Measurements from ENCODE around the gene TAS2R31. TPM values are rescaled to one million over a fixed set of nuclear protein-coding genes. Genes with fewer than 3 reads are reported as not detected.

Gene TAS2R31
- total RNA-seq, 1 experiment from 2014 or later = 2.7 TPM

- DNase-seq (ENCODE audit: extremely low read depth, low read depth) = no peak
Measured at GRCh38 chr12:11014234-11014633, 17.0 kb downstream of the TAS2R31 start.

GRCh38 chr12:11007608-11008007, 23.6 kb downstream of the TAS2R31 start:
- no peak for DNase-seq (ENCODE audit: extremely low read depth, low read depth)

GRCh38 chr12:10998204-10998603, 33.0 kb downstream of the TAS2R31 start, which contains the start of gene TAS2R20:
Gene TAS2R20, minus strand, starts transcription at chr12:10998304. Its CDS starts 429 bp downstream, at chr12:10997875.
- no peak for DNase-seq (ENCODE audit: extremely low read depth, low read depth)

- no peak for DNase-seq (ENCODE audit: extremely low read depth, low read depth)
Measured at GRCh38 chr12:10994307-10994706, 36.9 kb downstream of the TAS2R31 start.

GRCh38 chr12:10989107-10989506, 42.1 kb downstream of the TAS2R31 start:
- no peak for DNase-seq (ENCODE audit: extremely low read depth, low read depth)

GRCh38 chr12:10986812-10987211, 44.4 kb downstream of the TAS2R31 start, which contains the start of gene TAS2R50:
Gene TAS2R50, minus strand, starts transcription at chr12:10986912. Its CDS starts 52 bp downstream, at chr12:10986860.
- DNase-seq (ENCODE audit: extremely low read depth, low read depth) = no peak

- no peak for DNase-seq (ENCODE audit: extremely low read depth, low read depth)
Measured at GRCh38 chr12:10982244-10982643, 49.0 kb downstream of the TAS2R31 start.

Other genes starting within 250 kb of the TAS2R31 start
- gene TAS2R7, start 228.8 kb downstream of the TAS2R31 start, total RNA-seq (2014; rRNA removed; shearing (Covaris generic)) = not detected in 2 replicates
- gene TAS2R8, start 224.1 kb downstream of the TAS2R31 start, total RNA-seq (2014; rRNA removed; shearing (Covaris generic)) = not detected in 2 replicates
- not detected in 2 replicates for gene TAS2R9, start 221.2 kb downstream of the TAS2R31 start, total RNA-seq (2014; rRNA removed; shearing (Covaris generic))
- 0.25 TPM in 1 of 2 replicates, not detected in the other for gene TAS2R10, start 205.0 kb downstream of the TAS2R31 start, total RNA-seq (2014; rRNA removed; shearing (Covaris generic))
- gene PRR4, start 181.9 kb downstream of the TAS2R31 start, total RNA-seq (2014; rRNA removed; shearing (Covaris generic)) = 2.2 and 4.5 TPM in 2 replicates
- gene PRH1, start 147.2 kb downstream of the TAS2R31 start, total RNA-seq (2014; rRNA removed; shearing (Covaris generic)) = 4.0 and 5.0 TPM in 2 replicates
- 0.35 and 0.87 TPM in 2 replicates for gene TAS2R13, start 121.8 kb downstream of the TAS2R31 start, total RNA-seq (2014; rRNA removed; shearing (Covaris generic))
- gene PRH2, start 102.2 kb downstream of the TAS2R31 start, total RNA-seq (2014; rRNA removed; shearing (Covaris generic)) = not detected in 2 replicates
- gene TAS2R14, start 92.1 kb downstream of the TAS2R31 start, total RNA-seq (2014; rRNA removed; shearing (Covaris generic)) = 1.5 and 2.0 TPM in 2 replicates
- 0.43 and 1.9 TPM in 2 replicates for gene TAS2R50, start 44.5 kb downstream of the TAS2R31 start, total RNA-seq (2014; rRNA removed; shearing (Covaris generic))
- gene TAS2R20, start 33.1 kb downstream of the TAS2R31 start, total RNA-seq (2014; rRNA removed; shearing (Covaris generic)) = 0.84 and 1.8 TPM in 2 replicates
- 1.8 and 1.9 TPM in 2 replicates for gene TAS2R19, start 8.8 kb downstream of the TAS2R31 start, total RNA-seq (2014; rRNA removed; shearing (Covaris generic))
- 0.49 and 1.6 TPM in 2 replicates for gene TAS2R46, start 30.9 kb upstream of the TAS2R31 start, total RNA-seq (2014; rRNA removed; shearing (Covaris generic))
- gene TAS2R43, start 60.9 kb upstream of the TAS2R31 start, total RNA-seq (2014; rRNA removed; shearing (Covaris generic)) = not detected in 2 replicates
- gene TAS2R30, start 103.2 kb upstream of the TAS2R31 start, total RNA-seq (2014; rRNA removed; shearing (Covaris generic)) = 1.4 and 1.8 TPM in 2 replicates
- gene SMIM10L1, start 139.8 kb upstream of the TAS2R31 start, total RNA-seq (2014; rRNA removed; shearing (Covaris generic)) = 9.3 and 9.7 TPM in 2 replicates
- not detected in 2 replicates for gene TAS2R42, start 155.5 kb upstream of the TAS2R31 start, total RNA-seq (2014; rRNA removed; shearing (Covaris generic))
- gene PRB3, start 238.3 kb upstream of the TAS2R31 start, total RNA-seq (2014; rRNA removed; shearing (Covaris generic)) = not detected in 2 replicates